Breast epithelium (tissue), 3 donors: ENCODE results near the gene DOCK10.

Experiments used
- POLR2AphosphoS5 ChIP-seq, 3 donors: sonication (generic); formaldehyde crosslinking; IDR thresholded peaks; one replicate each; pipeline ENCODE4 v1.6.1; 2017; ENCODE audit warnings: antibody characterized with exemption in 3 of 3
- TF ChIP-seq, protein P1 (sequence below), 3 donors: fragments of 450-650 bp; IDR thresholded peaks; one replicate each; pipeline ENCODE4 v1.5.1; 2016 to 2017; ENCODE audit warnings: antibody characterized with exemption in 3 of 3, mild to moderate bottlenecking in 3 of 3, moderate library complexity in 3 of 3

GRCh38 chr2:225073198-225073597, 30.9 kb upstream of the DOCK10 start:
- TF ChIP-seq, protein P1, sequence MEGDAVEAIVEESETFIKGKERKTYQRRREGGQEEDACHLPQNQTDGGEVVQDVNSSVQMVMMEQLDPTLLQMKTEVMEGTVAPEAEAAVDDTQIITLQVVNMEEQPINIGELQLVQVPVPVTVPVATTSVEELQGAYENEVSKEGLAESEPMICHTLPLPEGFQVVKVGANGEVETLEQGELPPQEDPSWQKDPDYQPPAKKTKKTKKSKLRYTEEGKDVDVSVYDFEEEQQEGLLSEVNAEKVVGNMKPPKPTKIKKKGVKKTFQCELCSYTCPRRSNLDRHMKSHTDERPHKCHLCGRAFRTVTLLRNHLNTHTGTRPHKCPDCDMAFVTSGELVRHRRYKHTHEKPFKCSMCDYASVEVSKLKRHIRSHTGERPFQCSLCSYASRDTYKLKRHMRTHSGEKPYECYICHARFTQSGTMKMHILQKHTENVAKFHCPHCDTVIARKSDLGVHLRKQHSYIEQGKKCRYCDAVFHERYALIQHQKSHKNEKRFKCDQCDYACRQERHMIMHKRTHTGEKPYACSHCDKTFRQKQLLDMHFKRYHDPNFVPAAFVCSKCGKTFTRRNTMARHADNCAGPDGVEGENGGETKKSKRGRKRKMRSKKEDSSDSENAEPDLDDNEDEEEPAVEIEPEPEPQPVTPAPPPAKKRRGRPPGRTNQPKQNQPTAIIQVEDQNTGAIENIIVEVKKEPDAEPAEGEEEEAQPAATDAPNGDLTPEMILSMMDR (IDR thresholded peaks at IDR 0.05) = no peak
- TF ChIP-seq POLR2AphosphoS5 (IDR thresholded peaks at IDR 0.05) = no peak
